WTC11 (cell line): ENCODE data around the gene SELENOS.

Source experiments
- ATF3 ChIP-seq: sonication (generic); formaldehyde crosslinking; conservative IDR thresholded peaks from 2 replicates; pipeline ENCODE4 v1.8.1; 2022; ENCODE audit warnings: mild to moderate bottlenecking, missing genetic modification reagents
- CREM ChIP-seq: sonication (generic); formaldehyde crosslinking; IDR thresholded peaks from 2 replicates; pipeline ENCODE4 v1.8.1; 2022; ENCODE audit warnings: mild to moderate bottlenecking, missing genetic modification reagents, moderate library complexity
- CTCF ChIP-seq: fragments of 200-600 bp; IDR thresholded peaks from 2 replicates; pipeline ENCODE4 v1.8.0; 2022; ENCODE audit warnings: antibody characterized with exemption
- E2F4 ChIP-seq: sonication (generic); formaldehyde crosslinking; IDR thresholded peaks from 2 replicates; pipeline ENCODE4 v1.8.1; 2022; ENCODE audit warnings: low read depth, mild to moderate bottlenecking, moderate library complexity, missing genetic modification reagents, borderline replicate concordance
- GTF2I ChIP-seq: fragments of 250-450 bp; sonication (Bioruptor Pico); conservative IDR thresholded peaks from 2 replicates; pipeline ENCODE4 v1.4.0; 2021; ENCODE audit warnings: mild to moderate bottlenecking
- SP1 ChIP-seq: sonication (generic); formaldehyde crosslinking; conservative IDR thresholded peaks from 2 replicates; pipeline ENCODE4 v1.8.1; 2022; ENCODE audit warnings: missing genetic modification reagents

- TF ChIP-seq SP1 = no peak
- TF ChIP-seq E2F4 (CRISPR knock-in tag) = no peak
- no peak for TF ChIP-seq GTF2I (CRISPR knock-in tag)
- TF ChIP-seq CTCF = no peak
- TF ChIP-seq CREM (CRISPR knock-in tag) = no peak
- TF ChIP-seq ATF3 (CRISPR knock-in tag) = no peak
Measured at GRCh38 chr15:101246824-101247745, 30.2 kb downstream of the SELENOS start.
